CD4-positive, alpha-beta T cell treated with Interleukin-10 for 1 hour (primary cell): Measurements from ENCODE around the gene DYNC1I2.

Experiments used
- DNase-seq: peaks from one replicate; pipeline ENCODE4 v3.0.0-alpha.2; 2020

DYNC1I2 gene

GRCh38 chr2:171785450-171785849 is 98.2 kb downstream of the DYNC1I2 start:
- DNase-seq: no peak

- no peak for DNase-seq
Observed at GRCh38 chr2:171787333-171788072, 100.2 kb downstream of the DYNC1I2 start.

GRCh38 chr2:171788316-171788993 is 101.2 kb downstream of the DYNC1I2 start:
- DNase-seq: no peak

- no peak for DNase-seq
Observed at GRCh38 chr2:171789956-171790355, 102.7 kb downstream of the DYNC1I2 start.

GRCh38 chr2:171791361-171791760 is 104.1 kb downstream of the DYNC1I2 start:
- DNase-seq: no peak

GRCh38 chr2:171792157-171792556 is 104.9 kb downstream of the DYNC1I2 start:
- DNase-seq: no peak

- DNase-seq: no peak
Observed at GRCh38 chr2:171792886-171793580, 105.8 kb downstream of the DYNC1I2 start.

- DNase-seq: no peak
Observed at GRCh38 chr2:171793691-171794678, 106.7 kb downstream of the DYNC1I2 start.

GRCh38 chr2:171794918-171795317 is 107.6 kb downstream of the DYNC1I2 start:
- DNase-seq: no peak
